IMR-90 (cell line): ENCODE results near the gene APOBEC3H. TPM values are rescaled to one million over a fixed set of nuclear protein-coding genes. Genes with fewer than 3 reads are reported as not detected.
A peak's percentile ranks its signal among the peaks of the same experiment; 100 is the strongest.
"Not testable (repeated sequence)": the region's sequence is repeated elsewhere in the genome, so short reads cannot be mapped to it uniquely, and the experiment has no call there.

Experiments
- ATAC-seq: fragments of 200-7000 bp; cut with Tn5 transposase; 2 replicates; pipeline ENCODE4 v1.9.1; 2020; ENCODE audit warnings: low read depth, mild to moderate bottlenecking, moderate library complexity
- BruUV-seq: library from RNA; stranded (reverse); fragments of 400-500 nt; replicated peaks from 2 replicates; lab custom pipeline; 2021; lab: Mats Ljungman, UMichigan
- CTCF ChIA-PET: fragments of 300-600 bp; formaldehyde crosslinking; extraction: SDS; loops from one replicate; lab custom pipeline; 2021; ENCODE audit warnings: antibody characterized with exemption; lab: Yijun Ruan, JAX
- POLR2A ChIA-PET: fragments of 300-600 bp; sonication (Branson Sonifier 250); formaldehyde crosslinking; loops from one replicate; lab custom pipeline; 2022; ENCODE audit warnings: antibody characterized with exemption; ENCODE audit not compliant: unreplicated experiment; lab: Charles Lee
- DNase-seq: peaks from one replicate; pipeline ENCODE4 v3.0.0; 2013
- H2AFZ ChIP-seq: replicated peaks from 2 replicates; pipeline ENCODE3; 2013; ENCODE audit warnings: low read length, mild to moderate bottlenecking; ENCODE audit not compliant: poor library complexity
- H2AK5ac ChIP-seq: 2 replicates; pipeline ENCODE4 v1.6.1; 2013; ENCODE audit warnings: low read depth, low read length, inconsistent platforms
- H2AK9ac ChIP-seq: replicated peaks from 2 replicates; pipeline ENCODE3; 2013; ENCODE audit warnings: mild to moderate bottlenecking, low read depth, low read length, moderate library complexity; ENCODE audit not compliant: poor library complexity
- H2BK120ac ChIP-seq: 2 replicates; pipeline ENCODE4 v1.6.1; 2013; ENCODE audit warnings: low read depth, low read length, inconsistent platforms
- H2BK15ac ChIP-seq: 3 replicates; pipeline ENCODE4 v1.6.1; 2013; ENCODE audit warnings: low read depth, low read length, inconsistent platforms
- H2BK20ac ChIP-seq: 2 replicates; pipeline ENCODE4 v1.6.1; 2013; ENCODE audit warnings: low read depth, mild to moderate bottlenecking, inconsistent platforms, low read length, moderate library complexity
- H2BK5ac ChIP-seq: 2 replicates; pipeline ENCODE4 v1.6.1; 2013; ENCODE audit warnings: mild to moderate bottlenecking, low read depth, low read length, inconsistent platforms; ENCODE audit not compliant: poor library complexity, severe bottlenecking
- H3K14ac ChIP-seq: replicated peaks from 2 replicates; pipeline ENCODE4 v1.6.1; 2013; ENCODE audit warnings: low read depth, low read length, inconsistent platforms
- H3K18ac ChIP-seq: 2 replicates; pipeline ENCODE4 v1.6.1; 2013; ENCODE audit warnings: low read depth, low read length, control low read depth
- H3K23ac ChIP-seq: 2 replicates; pipeline ENCODE4 v1.6.1; 2013; ENCODE audit warnings: low read depth, low read length, inconsistent platforms
- H3K27ac ChIP-seq: 2 replicates; pipeline ENCODE4 v1.5.1; 2013; ENCODE audit warnings: mild to moderate bottlenecking, control low read depth, low read length; ENCODE audit not compliant: insufficient read depth
- H3K27me3 ChIP-seq: 2 replicates; pipeline ENCODE4 v1.6.1; 2013; ENCODE audit warnings: low read length; ENCODE audit not compliant: control insufficient read depth, insufficient read depth
- H3K36me3 ChIP-seq: 2 replicates; pipeline ENCODE4 v1.6.1; 2013; ENCODE audit warnings: low read length, mixed read lengths; ENCODE audit not compliant: control insufficient read depth, insufficient read depth
- H3K4ac ChIP-seq: 2 replicates; pipeline ENCODE4 v1.6.1; 2013; ENCODE audit warnings: low read depth, low read length, inconsistent platforms
- H3K4me1 ChIP-seq: 2 replicates; pipeline ENCODE4 v1.6.1; 2013; ENCODE audit warnings: low read length, mixed read lengths; ENCODE audit not compliant: control insufficient read depth, insufficient read depth
- H3K4me2 ChIP-seq: 2 replicates; pipeline ENCODE4 v1.6.1; 2013; ENCODE audit warnings: low read depth, mild to moderate bottlenecking, control low read depth, low read length, moderate library complexity
- H3K4me3 ChIP-seq: 2 replicates; pipeline ENCODE4 v1.5.1; 2013; ENCODE audit warnings: low read depth, mild to moderate bottlenecking, control low read depth, low read length, moderate library complexity; ENCODE audit not compliant: insufficient read depth
- H3K56ac ChIP-seq: 2 replicates; pipeline ENCODE4 v1.6.1; 2013; ENCODE audit warnings: low read length, inconsistent platforms; ENCODE audit not compliant: insufficient read depth; ENCODE audit errors: extremely low read depth
- H3K79me1 ChIP-seq, 2 experiments: 2 replicates each; pipeline ENCODE4 v1.6.1; 2013; ENCODE audit warnings: low read length in 2 of 2, inconsistent platforms in 1 of 2, low read depth in 1 of 2
- H3K9ac ChIP-seq: 2 replicates; pipeline ENCODE4 v1.6.1; 2013; ENCODE audit warnings: low read depth, low read length, control low read depth
- H3K9me1 ChIP-seq: 2 replicates; pipeline ENCODE4 v1.6.1; 2013; ENCODE audit warnings: low read length, inconsistent platforms; ENCODE audit not compliant: insufficient read depth
- H3K9me3 ChIP-seq: 2 replicates; pipeline ENCODE4 v1.6.1; 2013; ENCODE audit warnings: low read length; ENCODE audit not compliant: control insufficient read depth, insufficient read depth
- H4K20me1 ChIP-seq: 2 replicates; pipeline ENCODE4 v1.6.1; 2013; ENCODE audit warnings: low read length, inconsistent platforms; ENCODE audit not compliant: insufficient read depth
- H4K5ac ChIP-seq: 2 replicates; pipeline ENCODE4 v1.6.1; 2013; ENCODE audit warnings: mild to moderate bottlenecking, low read depth, low read length, control low read depth
- H4K8ac ChIP-seq, 2 experiments: 2 replicates each; pipeline ENCODE4 v1.6.1; 2013; ENCODE audit warnings: low read depth in 2 of 2, low read length in 2 of 2, control low read depth in 1 of 2, inconsistent platforms in 1 of 2
- H4K91ac ChIP-seq: 2 replicates; pipeline ENCODE4 v1.6.1; 2013; ENCODE audit warnings: low read depth, low read length, inconsistent platforms; ENCODE audit not compliant: insufficient read depth
- WGBS, 2 experiments: methylation state at CpG; one replicate each; pipeline versions ENCODE4 v1.1.5 to v1.1.7; 2013; ENCODE audit warnings: missing lambda C conversion rate in 2 of 2; ENCODE audit not compliant: insufficient read length in 1 of 2; ENCODE audit errors: extremely low coverage in 2 of 2; 5-methylcytosine and 5-hydroxymethylcytosine counted together
- dilution Hi-C: fragments of 300-500 bp; cut with HindIII; formaldehyde crosslinking; loops from one replicate; pipeline ENCODE4 v1.14.3; 2018; ENCODE audit warnings: low sequenced_read_pairs; ENCODE audit not compliant: unreplicated experiment
- in situ Hi-C: fragments of 300-500 bp; cut with MboI; formaldehyde crosslinking; loops from 3 replicates; pipeline ENCODE4 v1.14.3; 2019; ENCODE audit warnings: low sequenced_read_pairs, inconsistent platforms, mixed read lengths
- intact Hi-C: fragments of 100-400 bp; cut with micrococcal nuclease; formaldehyde crosslinking; loops from 2 replicates; pipeline ENCODE4 v1.10.0; 2022
- polyA plus RNA-seq, 3 experiments: library from polyadenylated mRNA; depleted of rRNA; stranded (reverse); fragments of >200 nt; gene quantifications; 2 replicates each; pipeline ENCODE4 v1.2.3, GENCODE V29; 2012; ENCODE audit warnings: low replicate concordance in 1 of 3
- total RNA-seq: library from RNA; depleted of rRNA; stranded (reverse); fragments of >200 nt; gene quantifications from 2 replicates; pipeline ENCODE4 v1.2.3, GENCODE V29; 2012

The APOBEC3H gene
- total and polyA plus RNA-seq, 2 of the 4 experiments (the other 2 are of a cell fraction) = 0.18 TPM; not detected in 1

GRCh38 chr22:39077912-39078311 lies 19.1 kb upstream of the APOBEC3H start:
- H3K23ac ChIP-seq = 0 out of 2 replicates have a peak overlapping the region, but pooled peaks have one; percentile 38
- H3K4me1 ChIP-seq, H2AK9ac ChIP-seq, H2BK20ac ChIP-seq, H3K14ac ChIP-seq, H4K91ac ChIP-seq, H2AFZ ChIP-seq, H3K9me1 ChIP-seq, H2BK15ac ChIP-seq, H3K18ac ChIP-seq, H2AK5ac ChIP-seq, H3K27me3 ChIP-seq, dilution Hi-C loops, H3K56ac ChIP-seq, H2BK5ac ChIP-seq, H3K79me1 ChIP-seq, H3K36me3 ChIP-seq, BruUV-seq, H3K27ac ChIP-seq, ATAC-seq, POLR2A ChIA-PET, DNase-seq, H3K9me3 ChIP-seq, CTCF ChIA-PET, H4K20me1 ChIP-seq, H2BK120ac ChIP-seq, in situ Hi-C loops, intact Hi-C loops: not testable (repeated sequence)
- peak overlapping the region; percentile 48 for H3K4me3 ChIP-seq
- H4K5ac ChIP-seq = peak overlapping the region; percentile 95; the same call in 1 of the 2 replicates
- peak overlapping the region; percentile 95 for H3K4me2 ChIP-seq
- 0 out of 2 replicates have a peak overlapping the region, but pooled peaks have one; percentile 73 for H3K9ac ChIP-seq
- peak overlapping the region; percentile 92 to 98; a peak in 2 of 4 replicates for H4K8ac ChIP-seq
- peak overlapping the region; percentile 77; the same call in 1 of the 2 replicates for H3K4ac ChIP-seq
- no CpG with 5 or more reads among the region's 12 CpGs for WGBS, 2 experiments
